AG09319 (cell line): Measurements from ENCODE around the gene ARHGAP22.

ENCODE experiments used
- DNase-seq: peaks from one replicate; pipeline ENCODE4 v3.0.0-alpha.2; 2010; ENCODE audit warnings: low read depth; ENCODE audit errors: extremely low read depth
- TF ChIP-seq, protein P1 (sequence below): IDR thresholded peaks from 2 replicates; pipeline ENCODE4 v1.5.1; 2011; ENCODE audit warnings: low read depth, mild to moderate bottlenecking, inconsistent platforms, low read length, moderate library complexity

ARHGAP22 gene

DNA sequence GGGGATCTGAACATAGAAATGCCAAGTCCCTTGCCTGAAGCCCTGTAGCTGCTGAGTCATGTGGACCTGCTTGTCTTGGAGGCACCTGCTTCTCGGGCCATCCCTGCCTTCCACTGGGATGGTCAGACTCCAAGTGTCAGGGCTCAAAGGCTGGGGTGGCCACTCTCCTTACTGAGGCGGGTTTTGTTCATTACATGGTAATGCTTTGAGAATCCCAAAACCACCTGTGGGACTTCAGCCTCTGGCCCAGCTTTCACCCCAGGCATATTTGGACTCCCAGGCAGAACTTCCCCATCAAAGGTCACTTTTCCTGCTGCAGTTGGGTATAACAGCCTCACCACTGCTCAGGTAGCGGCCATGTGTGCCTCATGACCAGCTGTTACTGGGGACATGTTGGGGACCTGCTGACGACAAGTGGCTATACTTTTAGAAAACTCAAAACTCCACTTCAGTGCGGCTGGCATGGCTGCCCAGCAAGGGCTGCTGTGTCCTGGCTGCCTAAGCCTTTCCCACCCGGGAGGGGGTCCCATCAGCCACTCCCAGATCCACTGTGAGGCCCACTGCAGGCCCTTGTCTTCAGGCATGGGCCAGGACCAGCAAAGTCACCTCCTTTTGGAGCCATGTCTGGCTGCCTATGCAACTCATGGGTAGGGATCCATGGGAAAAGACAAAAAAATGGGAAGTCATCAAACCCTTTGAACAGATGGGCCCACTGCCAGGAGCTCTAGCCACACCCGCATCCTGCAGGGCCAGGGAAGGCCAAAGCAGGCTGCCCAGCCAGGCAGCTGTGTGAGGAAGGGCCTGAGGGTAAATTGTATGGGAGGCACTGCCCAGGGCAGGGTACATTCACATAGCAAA lies 96.7 kb downstream of the ARHGAP22 start:
- no peak for DNase-seq
- TF ChIP-seq, protein P1, sequence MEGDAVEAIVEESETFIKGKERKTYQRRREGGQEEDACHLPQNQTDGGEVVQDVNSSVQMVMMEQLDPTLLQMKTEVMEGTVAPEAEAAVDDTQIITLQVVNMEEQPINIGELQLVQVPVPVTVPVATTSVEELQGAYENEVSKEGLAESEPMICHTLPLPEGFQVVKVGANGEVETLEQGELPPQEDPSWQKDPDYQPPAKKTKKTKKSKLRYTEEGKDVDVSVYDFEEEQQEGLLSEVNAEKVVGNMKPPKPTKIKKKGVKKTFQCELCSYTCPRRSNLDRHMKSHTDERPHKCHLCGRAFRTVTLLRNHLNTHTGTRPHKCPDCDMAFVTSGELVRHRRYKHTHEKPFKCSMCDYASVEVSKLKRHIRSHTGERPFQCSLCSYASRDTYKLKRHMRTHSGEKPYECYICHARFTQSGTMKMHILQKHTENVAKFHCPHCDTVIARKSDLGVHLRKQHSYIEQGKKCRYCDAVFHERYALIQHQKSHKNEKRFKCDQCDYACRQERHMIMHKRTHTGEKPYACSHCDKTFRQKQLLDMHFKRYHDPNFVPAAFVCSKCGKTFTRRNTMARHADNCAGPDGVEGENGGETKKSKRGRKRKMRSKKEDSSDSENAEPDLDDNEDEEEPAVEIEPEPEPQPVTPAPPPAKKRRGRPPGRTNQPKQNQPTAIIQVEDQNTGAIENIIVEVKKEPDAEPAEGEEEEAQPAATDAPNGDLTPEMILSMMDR: no peak

DNA sequence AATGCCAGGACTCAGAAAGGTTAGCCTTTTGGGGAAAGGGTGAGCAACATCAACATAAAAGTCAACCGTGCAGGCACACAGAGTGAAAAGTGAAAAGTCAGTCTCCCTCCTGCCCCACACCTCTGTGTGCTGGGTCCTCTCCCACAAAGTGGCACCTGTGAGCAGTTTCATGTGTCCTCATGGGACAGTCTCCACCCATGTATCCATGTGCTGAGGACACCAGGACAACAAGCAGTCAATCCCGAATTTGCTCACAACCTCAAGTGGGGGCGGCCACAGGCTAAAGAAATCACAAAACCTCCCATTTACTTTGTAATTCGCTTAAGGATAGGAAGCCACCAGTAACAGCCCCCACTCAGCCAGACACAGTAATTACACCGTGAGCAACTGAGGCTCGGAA lies 97.4 kb downstream of the ARHGAP22 start:
- no peak for DNase-seq
- TF ChIP-seq, protein P1: no peak

DNA sequence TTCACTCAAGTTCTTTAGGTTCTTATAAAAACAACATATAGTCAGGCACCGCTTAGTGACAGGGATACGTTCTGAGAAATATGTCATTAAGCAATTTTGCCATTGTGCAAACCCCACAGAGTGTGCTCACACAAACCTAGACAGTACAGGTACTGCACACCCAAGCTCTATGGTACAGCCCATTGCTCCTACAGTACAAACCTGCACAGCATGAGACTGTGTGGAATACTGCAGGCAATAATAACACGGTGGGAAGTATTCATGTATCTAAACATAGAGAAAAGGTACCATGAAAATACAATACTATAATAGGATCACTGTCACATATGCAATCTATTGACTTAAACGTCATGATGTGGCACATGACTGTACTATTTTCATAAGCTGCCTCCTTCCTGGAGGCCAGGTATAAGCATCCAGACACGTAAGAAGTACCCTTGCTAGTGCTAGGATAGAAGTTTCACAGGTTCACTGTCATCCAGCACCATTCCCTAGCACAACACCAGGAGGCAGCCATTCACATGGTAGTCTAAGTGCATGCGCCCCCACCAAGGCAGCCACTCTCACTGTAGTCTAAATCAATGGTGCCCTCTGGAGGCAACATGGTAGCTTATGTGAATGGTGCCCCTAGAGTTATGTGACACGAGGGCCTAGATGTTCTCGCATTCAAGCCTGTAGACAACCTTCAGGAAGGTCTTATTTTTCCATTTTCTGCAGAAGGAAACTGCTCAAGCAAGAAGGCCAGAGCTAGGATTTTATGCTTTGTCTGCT lies 98.5 kb downstream of the ARHGAP22 start:
- TF ChIP-seq, protein P1: peak; percentile 38
- no peak for DNase-seq

GRCh38 chr10:48505394-48506112 lies 99.3 kb downstream of the ARHGAP22 start:
- TF ChIP-seq, protein P1: no peak; the same call in 1 of the 2 replicates
- DNase-seq: no peak

- TF ChIP-seq, protein P1: no peak
- no peak for DNase-seq
Measured at GRCh38 chr10:48504141-48504885, 100.6 kb downstream of the ARHGAP22 start.

- TF ChIP-seq, protein P1: no peak
- DNase-seq: no peak
Measured at GRCh38 chr10:48503293-48503911, 101.5 kb downstream of the ARHGAP22 start.
